Cardiac fibroblast (primary cell): Measurements from ENCODE around the gene DHODH.

ENCODE experiments used
- DNase-seq, 2 donors: peaks; one replicate each; pipeline versions ENCODE4 v3.0.0 to v3.0.0-alpha.2; 2010; ENCODE audit warnings: low read depth in 2 of 2
- H3K4me3 ChIP-seq, 2 donors: replicated peaks in 1 of 2; 1 replicate in 1 of 2; 2 replicates in 1 of 2; pipeline ENCODE4 v1.5.1; 2011; ENCODE audit warnings: low read depth in 2 of 2, low read length in 2 of 2, mild to moderate bottlenecking in 2 of 2, moderate library complexity in 1 of 2
- CTCF ChIP-seq: IDR thresholded peaks from one replicate; pipeline ENCODE4 v1.5.1; 2011; ENCODE audit warnings: low read depth, mild to moderate bottlenecking, low read length, inconsistent platforms

The DHODH gene

DNA sequence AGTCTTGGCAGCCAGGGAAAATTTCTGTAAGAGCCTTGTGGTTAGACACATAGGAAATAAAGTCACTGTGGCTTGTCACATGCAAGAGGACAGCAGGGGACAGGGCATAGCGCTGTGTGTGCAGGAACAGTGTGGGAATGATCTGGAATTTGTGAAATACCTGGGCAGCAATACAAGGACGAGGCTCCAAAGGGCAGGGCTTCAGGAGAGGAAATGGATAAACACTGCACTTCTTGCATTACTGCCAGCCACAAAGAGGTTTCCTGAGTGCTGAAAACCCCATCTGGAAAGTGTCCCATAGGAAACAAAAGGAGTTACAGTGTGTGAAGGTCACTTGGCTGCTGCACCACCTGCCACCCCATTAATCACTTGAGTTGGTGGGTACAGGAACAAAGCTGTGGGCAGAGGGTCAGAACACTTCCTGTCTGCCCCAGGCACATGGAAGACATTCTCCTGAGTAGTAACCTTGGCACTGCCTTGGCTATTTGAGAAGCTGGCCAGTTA lies 33.7 kb downstream of the DHODH start:
- DNase-seq, result peak in 1 of 2 donors; percentile 16
- H3K4me3 ChIP-seq, result no peak overlapping the region
- no peak for TF ChIP-seq CTCF

GRCh38 chr16:72043058-72043457 lies 34.5 kb downstream of the DHODH start:
- no peak for DNase-seq
- no peak overlapping the region for H3K4me3 ChIP-seq
- TF ChIP-seq CTCF, result no peak

GRCh38 chr16:72043539-72043938 lies 35.0 kb downstream of the DHODH start:
- no peak for DNase-seq
- no peak overlapping the region for H3K4me3 ChIP-seq
- TF ChIP-seq CTCF, result no peak

- no peak overlapping the region for H3K4me3 ChIP-seq
- TF ChIP-seq CTCF, result no peak
- no peak for DNase-seq
Observed at GRCh38 chr16:72044296-72044695, 35.8 kb downstream of the DHODH start.

- H3K4me3 ChIP-seq, result no peak overlapping the region
- TF ChIP-seq CTCF, result no peak
- DNase-seq, result no peak
Observed at GRCh38 chr16:72044825-72045359, 36.3 kb downstream of the DHODH start.

DNA sequence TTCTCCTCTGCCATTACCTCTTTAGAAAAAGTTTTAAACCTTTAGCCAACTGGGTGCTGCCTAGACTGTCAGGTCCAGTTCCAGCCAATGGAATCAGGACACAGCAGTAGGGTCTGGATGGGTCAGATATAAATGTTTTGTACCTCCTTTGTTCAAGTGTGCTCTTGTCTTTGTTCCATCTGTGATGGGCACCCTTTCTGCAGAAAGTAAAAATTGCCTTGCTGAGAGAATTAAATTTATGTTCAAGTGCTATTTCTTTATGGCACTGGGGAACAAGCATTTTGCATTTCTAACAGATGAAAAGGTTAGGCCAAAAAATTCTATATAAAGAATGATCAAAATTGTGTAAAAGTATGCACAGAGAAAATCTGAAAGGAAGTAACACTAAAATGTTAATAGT lies 40.6 kb downstream of the DHODH start:
- DNase-seq, result no peak
- no peak overlapping the region for H3K4me3 ChIP-seq
- no peak for TF ChIP-seq CTCF
